Measurements from ENCODE around the gene CENPB.

GRCh38 chr20:3745686-3746173, 40.8 kb downstream of the CENPB start:
- TF ChIP-seq POLR2AphosphoS5 (IDR thresholded peaks at IDR 0.05; ENCODE audit: borderline replicate concordance, low read depth, low read length): no peak
- no peak for TF ChIP-seq EZH2 (IDR thresholded peaks at IDR 0.05)
- no peak for TF ChIP-seq FOXP2 (optimal IDR thresholded peaks at IDR 0.05; ENCODE audit: control extremely low read depth, extremely low read length, insufficient read depth)
